ENCODE measurements around the gene BLVRA.

- no peak for TF ChIP-seq POLR2AphosphoS5 (IDR thresholded peaks at IDR 0.05)
- TF ChIP-seq CTCF (IDR thresholded peaks at IDR 0.05 in 8 of 11, conservative IDR thresholded peaks at IDR 0.05 in 3 of 11) = no peak
- TF ChIP-seq POLR2A (IDR thresholded peaks at IDR 0.05) = no peak
Measured at GRCh38 chr7:43834463-43835251, 76.2 kb downstream of the BLVRA start.

All from spleen (tissue), 7 donors.